Mesenchymal stem cell (in vitro differentiated cells and primary cell): ENCODE data around the gene DNAL1.

Experiments used
- DNase-seq: peaks from one replicate; pipeline ENCODE4 v3.0.0-alpha.2; 2013
- H2AFZ ChIP-seq: one replicate; pipeline ENCODE4 v1.6.1; 2013; ENCODE audit warnings: low read depth, mild to moderate bottlenecking, control low read depth, inconsistent platforms, low read length, moderate library complexity
- H2AK5ac ChIP-seq: 2 replicates; pipeline ENCODE4 v1.6.1; 2013; ENCODE audit warnings: low read length, moderate library complexity, mild to moderate bottlenecking, inconsistent platforms; ENCODE audit not compliant: severe bottlenecking
- H2BK120ac ChIP-seq: one replicate; pipeline ENCODE4 v1.6.1; 2013; ENCODE audit warnings: low read depth, mild to moderate bottlenecking, inconsistent platforms, low read length, moderate library complexity
- H2BK12ac ChIP-seq, 2 experiments: one replicate each; pipeline ENCODE4 v1.6.1; 2013; ENCODE audit warnings: inconsistent platforms in 2 of 2, low read length in 2 of 2, mild to moderate bottlenecking in 2 of 2, moderate library complexity in 2 of 2, control low read depth in 1 of 2
- H2BK15ac ChIP-seq: one replicate; pipeline ENCODE4 v1.6.1; 2013; ENCODE audit warnings: mild to moderate bottlenecking, low read depth, inconsistent platforms; ENCODE audit not compliant: poor library complexity, severe bottlenecking
- H2BK5ac ChIP-seq: 2 replicates; pipeline ENCODE4 v1.6.1; 2013; ENCODE audit warnings: low read depth, mild to moderate bottlenecking, low read length, control low read depth, inconsistent platforms; ENCODE audit not compliant: poor library complexity, severe bottlenecking
- H3K14ac ChIP-seq, 2 experiments: one replicate each; pipeline ENCODE4 v1.6.1; 2013; ENCODE audit warnings: inconsistent platforms in 2 of 2, low read length in 2 of 2, control low read depth in 1 of 2, mild to moderate bottlenecking in 1 of 2, moderate library complexity in 1 of 2
- H3K18ac ChIP-seq, 2 experiments: one replicate each; pipeline ENCODE4 v1.6.1; 2013; ENCODE audit warnings: inconsistent platforms in 2 of 2, low read length in 2 of 2, control low read depth in 1 of 2, low read depth in 1 of 2, mild to moderate bottlenecking in 1 of 2
- H3K23ac ChIP-seq, 2 experiments: one replicate each; pipeline ENCODE4 v1.6.1; 2013; ENCODE audit warnings: inconsistent platforms in 2 of 2, low read length in 2 of 2, mild to moderate bottlenecking in 2 of 2, moderate library complexity in 2 of 2, control low read depth in 1 of 2
- H3K27ac ChIP-seq: 2 replicates; pipeline ENCODE4 v1.5.1; 2013; ENCODE audit warnings: mild to moderate bottlenecking, moderate library complexity, low read length, control low read depth, inconsistent platforms; ENCODE audit not compliant: poor library complexity, severe bottlenecking
- H3K27me3 ChIP-seq, 2 experiments: 2 replicates each; pipeline versions ENCODE4 v1.6.1 to v1.7.0; 2013; ENCODE audit warnings: low read length in 2 of 2, mild to moderate bottlenecking in 2 of 2, moderate library complexity in 2 of 2, control low read depth in 1 of 2, inconsistent platforms in 1 of 2; ENCODE audit not compliant: control insufficient read depth in 1 of 2, insufficient read depth in 1 of 2
- H3K36me3 ChIP-seq, 2 experiments: 2 replicates each; pipeline versions ENCODE4 v1.6.1 to v1.7.0; 2013; ENCODE audit warnings: low read length in 2 of 2, control low read depth in 1 of 2, inconsistent platforms in 1 of 2, low read depth in 1 of 2, mild to moderate bottlenecking in 1 of 2; ENCODE audit not compliant: insufficient read depth in 2 of 2, control insufficient read depth in 1 of 2
- H3K4ac ChIP-seq, 2 experiments: one replicate each; pipeline ENCODE4 v1.6.1; 2013; ENCODE audit warnings: inconsistent platforms in 2 of 2, low read length in 2 of 2, mild to moderate bottlenecking in 2 of 2, moderate library complexity in 2 of 2, control low read depth in 1 of 2, low read depth in 1 of 2
- H3K4me1 ChIP-seq: 2 replicates; pipeline ENCODE4 v1.6.1; 2013; ENCODE audit warnings: low read depth, low read length, control low read depth; ENCODE audit not compliant: control insufficient read depth, insufficient read depth
- H3K4me2 ChIP-seq: 2 replicates; pipeline ENCODE4 v1.6.1; 2013; ENCODE audit warnings: low read length, mild to moderate bottlenecking, inconsistent platforms; ENCODE audit not compliant: poor library complexity, severe bottlenecking
- H3K4me3 ChIP-seq, 2 experiments: 2 replicates each; pipeline versions ENCODE4 v1.5.1 to v1.7.0; 2013; ENCODE audit warnings: low read length in 2 of 2, mild to moderate bottlenecking in 2 of 2, control low read depth in 1 of 2, low read depth in 1 of 2; ENCODE audit not compliant: insufficient read depth in 1 of 2
- H3K79me1 ChIP-seq: replicated peaks from 2 replicates; pipeline ENCODE4 v1.6.1; 2013; ENCODE audit warnings: mild to moderate bottlenecking, control low read depth, low read length, inconsistent platforms; ENCODE audit not compliant: poor library complexity, severe bottlenecking
- H3K9ac ChIP-seq: 2 replicates; pipeline ENCODE4 v1.7.0; 2013; ENCODE audit warnings: mild to moderate bottlenecking, low read length, moderate library complexity
- H3K9me3 ChIP-seq: 2 replicates; pipeline ENCODE4 v1.7.0; 2013; ENCODE audit warnings: mild to moderate bottlenecking, low read length; ENCODE audit not compliant: control insufficient read depth
- H4K8ac ChIP-seq: one replicate; pipeline ENCODE4 v1.6.1; 2013; ENCODE audit warnings: inconsistent platforms, mild to moderate bottlenecking, low read length, moderate library complexity
- H4K91ac ChIP-seq: one replicate; pipeline ENCODE4 v1.6.1; 2013; ENCODE audit warnings: mild to moderate bottlenecking, low read length, inconsistent platforms
- WGBS: methylation state at CpG from one replicate; pipeline ENCODE4 v1.1.7; 2013; ENCODE audit warnings: mixed read lengths; 5-methylcytosine and 5-hydroxymethylcytosine counted together

DNAL1 gene

DNA sequence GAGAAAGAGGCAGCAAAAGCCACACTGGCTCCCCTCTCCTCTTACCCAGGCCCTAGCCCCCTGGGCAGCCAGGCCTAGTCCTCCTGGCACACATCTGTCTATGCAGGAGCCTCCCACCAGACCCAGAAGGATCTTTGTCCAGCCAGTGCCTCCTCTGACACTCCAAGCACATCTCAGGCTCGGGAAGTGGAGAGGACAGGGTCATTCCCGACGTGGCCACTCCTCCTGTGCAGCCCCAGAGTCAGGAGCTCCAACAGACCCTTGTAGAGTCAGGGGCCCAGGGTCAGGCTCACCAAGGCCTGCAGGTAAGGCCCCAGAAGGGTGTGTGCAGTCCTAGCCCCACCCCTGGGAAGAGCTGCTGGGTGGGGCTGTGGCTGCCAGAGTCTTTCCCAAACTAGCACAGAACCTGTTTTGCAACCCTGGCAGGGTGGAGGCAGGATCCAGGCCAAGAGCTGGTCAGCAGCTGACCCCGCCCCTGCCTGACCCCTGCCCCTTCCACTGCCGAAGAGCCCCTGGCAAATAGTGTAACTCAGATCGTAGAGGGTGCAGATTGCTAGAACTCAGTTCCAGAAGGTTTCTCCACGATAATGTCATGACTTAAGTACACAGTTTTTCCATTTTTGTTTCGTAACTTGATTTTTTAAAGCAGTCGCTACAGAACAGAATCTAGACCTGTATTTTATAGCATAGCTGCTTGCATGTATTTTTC is 96.0 kb downstream of the DNAL1 start:
- Histone ChIP-seq H2BK5ac (no peak overlapping the region), H3K4me1 (peaks cover 68% of the 10 kb centered on the region), H3K36me3 (peaks cover 36 to 48% of the 10 kb centered on the region in 2 experiments), H2AK5ac (peak overlapping the region; percentile 31), H3K14ac (peak overlapping the region in 1 of 2 experiments; percentile 68), H3K4me2 (no peak overlapping the region), H2BK120ac (peak overlapping the region; percentile 29), H3K27ac (peak overlapping the region; percentile 94), H2BK12ac (peak overlapping the region in 1 of 2 experiments; percentile 84), H3K23ac (peak overlapping the region in 1 of 2 experiments; percentile 77), H3K4ac (peak overlapping the region in 1 of 2 experiments; percentile 3), H3K79me1 (peaks cover 8% of the 10 kb centered on the region), H3K18ac (peak overlapping the region; percentile 62 to 85), H2BK15ac (peak overlapping the region; percentile 83), H3K9ac (peak overlapping the region; percentile 86), H4K91ac (peak overlapping the region; percentile 75), H3K27me3 (no peaks in the 10 kb centered on the region), H4K8ac (peak overlapping the region; percentile 21), H3K4me3 (peak overlapping the region in 1 of 2 experiments; percentile 62), H2AFZ (no peak overlapping the region), H3K9me3 (no peaks in the 10 kb centered on the region)
- peak; percentile 57 for DNase-seq
- 33% methylated on average over 8 of the region's 9 CpGs for WGBS

DNA sequence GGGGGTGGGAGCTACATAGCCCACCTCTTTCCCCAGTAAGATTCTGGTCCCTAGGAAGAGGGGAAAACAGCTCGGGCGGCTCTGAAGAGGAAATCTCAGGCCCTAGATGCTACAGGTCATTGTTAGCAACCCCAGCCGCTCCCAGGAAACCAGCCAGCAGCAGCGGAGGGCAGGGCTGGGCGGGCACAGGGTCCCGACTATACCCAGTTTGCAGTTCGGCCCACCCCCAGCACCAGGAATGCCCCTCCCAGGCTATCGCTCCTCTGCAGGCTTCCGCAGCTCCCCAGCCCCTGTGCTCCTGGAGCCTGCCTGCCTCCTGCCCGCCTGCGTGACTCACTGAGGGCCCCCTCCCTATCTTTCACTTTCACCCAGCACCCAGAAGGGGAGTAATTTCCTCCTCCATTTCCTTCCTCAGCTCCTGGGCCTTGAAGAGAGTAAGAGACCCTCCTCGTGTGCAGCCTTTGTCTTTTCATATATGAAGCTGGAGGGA is 96.6 kb downstream of the DNAL1 start:
- Histone ChIP-seq H3K9ac (peak overlapping the region; percentile 86), H3K36me3 (peaks cover 30 to 49% of the 10 kb centered on the region in 2 experiments), H3K27ac (peak overlapping the region; percentile 94), H2BK120ac (peak overlapping the region; percentile 76), H2AK5ac (peak overlapping the region; percentile 66), H3K4me2 (peak overlapping the region; percentile 58), H4K91ac (peak overlapping the region; percentile 93), H3K79me1 (peaks cover 8% of the 10 kb centered on the region), H4K8ac (peak overlapping the region; percentile 41), H2BK5ac (peak overlapping the region; percentile 71), H3K9me3 (no peaks in the 10 kb centered on the region), H2BK12ac (peak overlapping the region; percentile 19 to 59), H3K27me3 (no peaks in the 10 kb centered on the region), H3K4me1 (peaks cover 75% of the 10 kb centered on the region), H3K4ac (peak overlapping the region; percentile 77 to 91), H3K23ac (no peak overlapping the region), H3K18ac (peak overlapping the region; percentile 59 to 82), H3K4me3 (peak overlapping the region in 1 of 2 experiments; percentile 62), H3K14ac (no peak overlapping the region), H2AFZ (no peak overlapping the region), H2BK15ac (peak overlapping the region; percentile 76)
- 3% methylated on average over 12 of the region's 12 CpGs for WGBS
- peak; percentile 87 for DNase-seq

DNA sequence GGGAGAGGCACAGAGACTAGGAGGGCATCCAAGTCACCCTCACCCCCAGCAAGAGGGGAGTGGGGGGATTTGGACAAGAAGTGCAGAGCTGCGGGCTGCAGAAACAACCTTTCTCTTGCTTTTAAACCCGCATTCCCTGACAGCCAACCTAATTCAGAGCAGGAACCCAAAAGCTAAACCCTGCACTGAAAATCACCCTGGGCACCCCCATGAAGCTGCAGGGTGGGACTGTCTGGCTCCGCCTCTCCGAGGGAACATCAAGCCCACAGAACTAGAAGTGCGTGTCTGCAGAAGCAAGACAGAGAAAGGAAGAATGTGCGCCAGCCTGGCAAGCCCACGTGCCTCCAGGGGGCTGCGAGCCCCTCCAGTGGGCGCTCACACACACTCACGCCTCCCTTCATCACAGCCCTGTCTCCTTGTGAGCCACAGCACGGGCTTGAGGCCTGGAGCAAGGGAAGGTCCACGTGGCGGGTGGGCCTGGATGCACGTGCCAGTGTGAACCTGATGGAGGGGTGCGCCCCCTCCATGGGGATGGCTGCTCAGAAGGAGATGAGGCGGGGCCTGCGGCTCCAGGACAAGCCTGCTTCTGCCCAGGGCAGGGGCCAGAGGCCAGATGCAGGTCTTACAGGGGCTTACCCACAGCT is 97.2 kb downstream of the DNAL1 start:
- Histone ChIP-seq H3K4ac (peak overlapping the region; percentile 91 to 94), H2BK15ac (peak overlapping the region; percentile 3), H3K27ac (peak overlapping the region; percentile 94)

More for the DNA sequence above, 97.2 kb downstream of the DNAL1 start:
- WGBS, result 33% methylated on average over 17 of the region's 17 CpGs
- H3K9me3 ChIP-seq, result no peaks in the 10 kb centered on the region
- peak overlapping the region; percentile 58 for H3K4me2 ChIP-seq
- peak overlapping the region in 1 of 2 experiments; percentile 41 for H3K14ac ChIP-seq
- no peaks in the 10 kb centered on the region for H3K27me3 ChIP-seq
- no peak overlapping the region for H2AFZ ChIP-seq
- H3K9ac ChIP-seq, result peak overlapping the region; percentile 86
- peak overlapping the region; percentile 82 for H4K8ac ChIP-seq
- peak overlapping the region; percentile 59 to 82 for H3K18ac ChIP-seq
- peak overlapping the region in 1 of 2 experiments; percentile 62 for H3K4me3 ChIP-seq
- H3K23ac ChIP-seq, result peak overlapping the region in 1 of 2 experiments; percentile 10
- peak overlapping the region; percentile 71 for H2BK5ac ChIP-seq
- DNase-seq, result peak; percentile 61
- peaks cover 25 to 48% of the 10 kb centered on the region in 2 experiments for H3K36me3 ChIP-seq
- H3K4me1 ChIP-seq, result peaks cover 80% of the 10 kb centered on the region
- H3K79me1 ChIP-seq, result peaks cover 3% of the 10 kb centered on the region
- peak overlapping the region; percentile 59 to 71 for H2BK12ac ChIP-seq
- peak overlapping the region; percentile 76 for H2BK120ac ChIP-seq
- peak overlapping the region; percentile 93 for H4K91ac ChIP-seq
- H2AK5ac ChIP-seq, result peak overlapping the region; percentile 82
